GM19372 (cell line): ENCODE measurements around the gene UGT8.

Experiments used
- ATAC-seq: cut with Tn5 transposase; IDR thresholded peaks from one replicate; pipeline ENCODE4 v1.9.1; 2021; ENCODE audit warnings: mild to moderate bottlenecking, low read depth, moderate library complexity; ENCODE audit not compliant: unreplicated experiment

The UGT8 gene

GRCh38 chr4:114684462-114684861 is 85.9 kb downstream of the UGT8 start:
- no peak for ATAC-seq

GRCh38 chr4:114688059-114688458 is 89.5 kb downstream of the UGT8 start:
- ATAC-seq = no peak

- ATAC-seq = no peak
Measured at GRCh38 chr4:114690571-114690970, 92.0 kb downstream of the UGT8 start.

DNA sequence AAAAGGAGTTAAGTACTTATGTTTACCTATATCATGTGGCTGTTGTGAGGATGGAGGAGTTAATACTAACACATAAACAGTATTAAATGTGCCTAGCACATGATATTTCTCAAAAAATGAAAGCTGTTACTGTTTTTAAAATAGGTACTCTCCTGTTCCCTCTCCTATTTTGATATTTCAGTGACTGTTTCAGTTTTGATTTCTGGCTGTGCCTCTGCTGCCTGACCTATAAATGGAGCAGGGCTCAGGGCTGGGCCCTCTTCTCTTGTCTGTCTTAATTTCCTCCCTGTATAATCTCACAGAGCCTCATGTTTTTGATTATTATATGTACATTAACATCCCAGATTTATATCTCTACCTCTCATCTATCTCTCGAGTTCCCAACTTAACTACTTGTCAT is 93.3 kb downstream of the UGT8 start:
- peak; percentile 84 for ATAC-seq

DNA sequence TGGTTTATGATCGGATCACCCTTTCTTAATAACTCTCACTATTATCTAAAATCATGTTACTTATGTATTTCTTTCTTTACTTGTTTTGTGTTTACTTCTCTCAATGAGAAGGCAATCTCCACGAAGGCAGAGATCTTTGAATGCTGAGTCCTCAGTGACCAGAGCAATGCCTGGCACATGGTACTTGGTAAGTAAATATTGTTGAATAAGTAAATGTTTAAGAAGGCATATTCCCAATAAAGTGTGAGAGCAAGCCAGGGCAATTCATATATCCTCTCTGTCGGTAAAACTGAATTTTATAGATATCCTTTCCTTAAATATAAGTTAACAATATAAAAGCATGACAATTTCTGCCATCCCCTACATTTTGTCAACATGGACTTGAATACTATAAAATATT is 94.4 kb downstream of the UGT8 start:
- no peak for ATAC-seq

GRCh38 chr4:114694770-114695169 is 96.2 kb downstream of the UGT8 start:
- ATAC-seq = no peak

GRCh38 chr4:114698231-114698630 is 99.6 kb downstream of the UGT8 start:
- no peak for ATAC-seq

DNA sequence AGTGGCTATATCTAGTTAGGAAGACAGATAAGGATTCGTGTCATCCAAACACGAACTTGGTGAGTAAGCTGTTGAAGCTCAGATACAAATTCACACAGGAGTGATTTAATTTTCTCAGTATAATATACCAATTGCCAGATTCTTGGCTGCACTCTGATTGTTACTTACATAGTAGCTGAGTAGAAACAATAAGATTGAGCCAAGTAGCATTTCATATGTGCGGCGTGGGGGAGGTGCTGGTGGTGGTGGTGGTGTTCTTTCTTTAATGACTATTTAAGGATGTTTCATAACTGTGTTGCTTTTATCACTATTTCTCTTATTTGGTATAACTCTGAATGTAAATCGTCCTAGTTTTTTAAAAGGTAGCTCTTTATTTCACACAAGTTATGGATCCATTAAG is 102.9 kb downstream of the UGT8 start:
- no peak for ATAC-seq

DNA sequence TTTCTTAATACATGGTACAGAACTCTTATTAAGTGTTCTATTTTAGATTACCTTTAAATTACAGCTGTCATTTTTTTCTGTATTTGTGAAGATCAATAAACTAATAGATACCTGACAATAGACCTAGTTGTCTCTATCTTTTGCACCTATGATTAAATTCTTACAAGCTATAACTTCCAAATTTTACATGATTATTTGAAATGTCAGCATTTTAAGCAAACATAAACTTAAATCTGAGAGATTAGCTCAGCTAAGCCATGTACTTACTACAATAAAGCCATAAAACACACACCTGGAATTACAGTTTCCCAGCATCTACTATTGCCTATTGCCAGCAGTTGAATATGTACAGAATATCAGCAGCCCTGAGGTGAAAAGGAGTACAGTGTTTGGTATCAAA is 118.8 kb downstream of the UGT8 start:
- no peak for ATAC-seq

DNA sequence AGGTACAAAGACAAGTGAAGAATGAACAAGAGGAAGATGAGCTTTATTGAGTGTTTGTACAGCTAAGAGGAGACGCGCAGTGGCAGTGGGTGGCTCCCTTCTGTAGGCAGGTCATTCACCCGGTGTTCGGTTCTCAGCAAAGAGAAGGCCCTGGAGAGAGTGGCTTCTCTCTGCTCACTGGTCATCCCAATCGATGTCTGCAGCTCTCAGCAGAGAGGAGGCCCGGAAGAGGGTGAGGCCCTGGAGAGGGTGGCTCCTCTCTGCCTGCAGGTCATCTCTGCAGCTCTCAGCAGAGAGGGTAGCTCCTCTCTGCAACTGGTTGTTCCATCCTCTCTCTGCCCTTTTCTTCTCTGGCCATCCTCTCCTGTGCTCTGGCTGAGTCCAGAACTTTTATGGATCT is 126.5 kb downstream of the UGT8 start:
- ATAC-seq = no peak

DNA sequence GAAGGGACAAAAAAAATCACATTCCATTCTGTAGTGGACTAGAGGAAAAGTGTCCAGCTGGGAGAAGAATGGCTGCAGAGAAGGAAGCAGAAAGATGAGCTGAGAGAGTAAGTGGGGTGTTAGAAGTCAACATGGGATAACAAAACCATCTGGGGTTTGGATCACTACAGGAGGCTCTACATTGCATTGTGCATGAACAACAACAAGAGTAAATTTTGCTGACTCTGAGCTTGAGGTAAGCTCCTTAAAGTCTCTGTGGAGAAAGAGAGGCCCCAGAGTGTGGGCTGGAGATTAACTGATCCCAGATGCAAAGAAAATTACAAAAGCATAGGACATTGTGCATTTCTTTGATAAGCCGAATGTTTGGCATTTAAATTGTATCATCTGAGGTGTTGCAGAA is 128.9 kb downstream of the UGT8 start:
- ATAC-seq = no peak
